ENCODE measurements around the gene GLOD5.

The GLOD5 gene

GRCh38 chrX:48802089-48802904, 40.8 kb downstream of the GLOD5 start (continued):
- TF ChIP-seq, protein P1, sequence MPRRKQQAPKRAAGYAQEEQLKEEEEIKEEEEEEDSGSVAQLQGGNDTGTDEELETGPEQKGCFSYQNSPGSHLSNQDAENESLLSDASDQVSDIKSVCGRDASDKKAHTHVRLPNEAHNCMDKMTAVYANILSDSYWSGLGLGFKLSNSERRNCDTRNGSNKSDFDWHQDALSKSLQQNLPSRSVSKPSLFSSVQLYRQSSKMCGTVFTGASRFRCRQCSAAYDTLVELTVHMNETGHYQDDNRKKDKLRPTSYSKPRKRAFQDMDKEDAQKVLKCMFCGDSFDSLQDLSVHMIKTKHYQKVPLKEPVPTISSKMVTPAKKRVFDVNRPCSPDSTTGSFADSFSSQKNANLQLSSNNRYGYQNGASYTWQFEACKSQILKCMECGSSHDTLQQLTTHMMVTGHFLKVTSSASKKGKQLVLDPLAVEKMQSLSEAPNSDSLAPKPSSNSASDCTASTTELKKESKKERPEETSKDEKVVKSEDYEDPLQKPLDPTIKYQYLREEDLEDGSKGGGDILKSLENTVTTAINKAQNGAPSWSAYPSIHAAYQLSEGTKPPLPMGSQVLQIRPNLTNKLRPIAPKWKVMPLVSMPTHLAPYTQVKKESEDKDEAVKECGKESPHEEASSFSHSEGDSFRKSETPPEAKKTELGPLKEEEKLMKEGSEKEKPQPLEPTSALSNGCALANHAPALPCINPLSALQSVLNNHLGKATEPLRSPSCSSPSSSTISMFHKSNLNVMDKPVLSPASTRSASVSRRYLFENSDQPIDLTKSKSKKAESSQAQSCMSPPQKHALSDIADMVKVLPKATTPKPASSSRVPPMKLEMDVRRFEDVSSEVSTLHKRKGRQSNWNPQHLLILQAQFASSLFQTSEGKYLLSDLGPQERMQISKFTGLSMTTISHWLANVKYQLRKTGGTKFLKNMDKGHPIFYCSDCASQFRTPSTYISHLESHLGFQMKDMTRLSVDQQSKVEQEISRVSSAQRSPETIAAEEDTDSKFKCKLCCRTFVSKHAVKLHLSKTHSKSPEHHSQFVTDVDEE (CRISPR knock-in tag; IDR thresholded peaks at IDR 0.05): no peak
- TF ChIP-seq ARNTL (CRISPR knock-in tag; IDR thresholded peaks at IDR 0.05; ENCODE audit: borderline replicate concordance, low read depth): no peak
- no peak for TF ChIP-seq ZNF565 (CRISPR knock-in tag; conservative IDR thresholded peaks at IDR 0.05; ENCODE audit: low read depth)
- TF ChIP-seq RARB (CRISPR knock-in tag; IDR thresholded peaks at IDR 0.05): no peak

DNA sequence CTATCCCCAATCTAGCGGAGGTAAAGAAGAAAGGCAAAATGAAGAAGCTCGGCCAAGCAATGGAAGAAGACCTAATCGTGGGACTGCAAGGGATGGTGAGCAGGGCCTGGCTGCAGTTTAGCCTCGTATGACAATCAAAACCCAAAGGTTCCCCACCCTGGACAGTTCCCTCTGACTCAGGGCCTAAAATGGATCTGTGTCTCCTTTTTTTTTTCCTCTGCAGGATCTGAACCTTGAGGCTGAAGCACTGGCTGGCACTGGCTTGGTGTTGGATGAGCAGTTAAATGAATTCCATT, 41.3 kb downstream of the GLOD5 start:
- TF ChIP-seq ZFP30 (CRISPR knock-in tag; IDR thresholded peaks at IDR 0.05): no peak
- ATAC-seq: no peak

DNA sequence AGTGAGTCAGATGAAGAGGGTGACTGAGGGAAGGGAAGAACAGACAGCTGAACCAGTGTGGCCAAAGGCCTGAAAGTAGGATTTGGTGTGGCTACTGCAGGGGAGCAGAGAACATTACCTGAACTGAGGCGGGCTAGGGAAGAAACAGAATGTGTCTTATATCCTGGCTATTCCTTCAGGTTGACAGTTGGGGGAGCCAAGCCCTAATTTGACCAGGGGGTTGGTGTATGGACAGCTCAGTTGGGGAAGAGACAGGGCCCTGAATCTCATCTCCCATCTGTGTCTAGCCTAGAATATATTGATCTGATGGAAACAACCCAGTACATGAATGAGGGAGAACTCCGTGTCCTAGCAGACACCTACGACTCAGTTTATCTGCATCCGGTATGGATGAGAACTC, 44.5 kb downstream of the GLOD5 start:
- ATAC-seq: no peak
- no peak for TF ChIP-seq ARNTL (CRISPR knock-in tag; IDR thresholded peaks at IDR 0.05; ENCODE audit: borderline replicate concordance, low read depth)
- TF ChIP-seq OSR1 (CRISPR knock-in tag; IDR thresholded peaks at IDR 0.05): no peak
- no peak for TF ChIP-seq ZFP30 (CRISPR knock-in tag; IDR thresholded peaks at IDR 0.05)
- TF ChIP-seq CSDC2 (CRISPR knock-in tag; IDR thresholded peaks at IDR 0.05): no peak
- TF ChIP-seq ZNF8 (CRISPR knock-in tag; IDR thresholded peaks at IDR 0.05): no peak
- TF ChIP-seq BACH2 (CRISPR knock-in tag; IDR thresholded peaks at IDR 0.05; ENCODE audit: borderline replicate concordance): no peak
- TF ChIP-seq, protein P1 (CRISPR knock-in tag; IDR thresholded peaks at IDR 0.05): no peak
- TF ChIP-seq POU6F1 (CRISPR knock-in tag; IDR thresholded peaks at IDR 0.05; ENCODE audit: borderline replicate concordance, low read depth): no peak
- TF ChIP-seq TCF4 (CRISPR knock-in tag; IDR thresholded peaks at IDR 0.05; ENCODE audit: borderline replicate concordance): no peak
- TF ChIP-seq, protein P2, sequence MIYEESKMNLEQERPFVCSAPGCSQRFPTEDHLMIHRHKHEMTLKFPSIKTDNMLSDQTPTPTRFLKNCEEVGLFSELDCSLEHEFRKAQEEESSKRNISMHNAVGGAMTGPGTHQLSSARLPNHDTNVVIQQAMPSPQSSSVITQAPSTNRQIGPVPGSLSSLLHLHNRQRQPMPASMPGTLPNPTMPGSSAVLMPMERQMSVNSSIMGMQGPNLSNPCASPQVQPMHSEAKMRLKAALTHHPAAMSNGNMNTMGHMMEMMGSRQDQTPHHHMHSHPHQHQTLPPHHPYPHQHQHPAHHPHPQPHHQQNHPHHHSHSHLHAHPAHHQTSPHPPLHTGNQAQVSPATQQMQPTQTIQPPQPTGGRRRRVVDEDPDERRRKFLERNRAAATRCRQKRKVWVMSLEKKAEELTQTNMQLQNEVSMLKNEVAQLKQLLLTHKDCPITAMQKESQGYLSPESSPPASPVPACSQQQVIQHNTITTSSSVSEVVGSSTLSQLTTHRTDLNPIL (CRISPR knock-in tag; IDR thresholded peaks at IDR 0.05; ENCODE audit: low read depth): no peak
- no peak for TF ChIP-seq ISL1 (CRISPR knock-in tag; IDR thresholded peaks at IDR 0.05)
- TF ChIP-seq, protein P3, sequence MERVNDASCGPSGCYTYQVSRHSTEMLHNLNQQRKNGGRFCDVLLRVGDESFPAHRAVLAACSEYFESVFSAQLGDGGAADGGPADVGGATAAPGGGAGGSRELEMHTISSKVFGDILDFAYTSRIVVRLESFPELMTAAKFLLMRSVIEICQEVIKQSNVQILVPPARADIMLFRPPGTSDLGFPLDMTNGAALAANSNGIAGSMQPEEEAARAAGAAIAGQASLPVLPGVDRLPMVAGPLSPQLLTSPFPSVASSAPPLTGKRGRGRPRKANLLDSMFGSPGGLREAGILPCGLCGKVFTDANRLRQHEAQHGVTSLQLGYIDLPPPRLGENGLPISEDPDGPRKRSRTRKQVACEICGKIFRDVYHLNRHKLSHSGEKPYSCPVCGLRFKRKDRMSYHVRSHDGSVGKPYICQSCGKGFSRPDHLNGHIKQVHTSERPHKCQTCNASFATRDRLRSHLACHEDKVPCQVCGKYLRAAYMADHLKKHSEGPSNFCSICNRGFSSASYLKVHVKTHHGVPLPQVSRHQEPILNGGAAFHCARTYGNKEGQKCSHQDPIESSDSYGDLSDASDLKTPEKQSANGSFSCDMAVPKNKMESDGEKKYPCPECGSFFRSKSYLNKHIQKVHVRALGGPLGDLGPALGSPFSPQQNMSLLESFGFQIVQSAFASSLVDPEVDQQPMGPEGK (CRISPR knock-in tag; IDR thresholded peaks at IDR 0.05; ENCODE audit: borderline replicate concordance): no peak
- no peak for TF ChIP-seq RARB (CRISPR knock-in tag; IDR thresholded peaks at IDR 0.05)
- TF ChIP-seq SNAI2 (CRISPR knock-in tag; IDR thresholded peaks at IDR 0.05): no peak
- TF ChIP-seq, protein P4, sequence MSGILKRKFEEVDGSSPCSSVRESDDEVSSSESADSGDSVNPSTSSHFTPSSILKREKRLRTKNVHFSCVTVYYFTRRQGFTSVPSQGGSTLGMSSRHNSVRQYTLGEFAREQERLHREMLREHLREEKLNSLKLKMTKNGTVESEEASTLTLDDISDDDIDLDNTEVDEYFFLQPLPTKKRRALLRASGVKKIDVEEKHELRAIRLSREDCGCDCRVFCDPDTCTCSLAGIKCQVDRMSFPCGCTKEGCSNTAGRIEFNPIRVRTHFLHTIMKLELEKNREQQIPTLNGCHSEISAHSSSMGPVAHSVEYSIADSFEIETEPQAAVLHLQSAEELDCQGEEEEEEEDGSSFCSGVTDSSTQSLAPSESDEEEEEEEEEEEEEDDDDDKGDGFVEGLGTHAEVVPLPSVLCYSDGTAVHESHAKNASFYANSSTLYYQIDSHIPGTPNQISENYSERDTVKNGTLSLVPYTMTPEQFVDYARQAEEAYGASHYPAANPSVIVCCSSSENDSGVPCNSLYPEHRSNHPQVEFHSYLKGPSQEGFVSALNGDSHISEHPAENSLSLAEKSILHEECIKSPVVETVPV (CRISPR knock-in tag; IDR thresholded peaks at IDR 0.05): no peak
- TF ChIP-seq PPARA (CRISPR knock-in tag; IDR thresholded peaks at IDR 0.05; ENCODE audit: borderline replicate concordance): no peak
